ENCODE data around the gene ST6GAL1. TPM values are rescaled to one million over a fixed set of nuclear protein-coding genes. Genes with fewer than 3 reads are reported as not detected.

The ST6GAL1 gene
- total and polyA plus RNA-seq, 2 of the 8 experiments (the other 6 are each of a cell fraction or from before 2014, with no cell fraction given) = 62.8 to 80.9 TPM

DNA sequence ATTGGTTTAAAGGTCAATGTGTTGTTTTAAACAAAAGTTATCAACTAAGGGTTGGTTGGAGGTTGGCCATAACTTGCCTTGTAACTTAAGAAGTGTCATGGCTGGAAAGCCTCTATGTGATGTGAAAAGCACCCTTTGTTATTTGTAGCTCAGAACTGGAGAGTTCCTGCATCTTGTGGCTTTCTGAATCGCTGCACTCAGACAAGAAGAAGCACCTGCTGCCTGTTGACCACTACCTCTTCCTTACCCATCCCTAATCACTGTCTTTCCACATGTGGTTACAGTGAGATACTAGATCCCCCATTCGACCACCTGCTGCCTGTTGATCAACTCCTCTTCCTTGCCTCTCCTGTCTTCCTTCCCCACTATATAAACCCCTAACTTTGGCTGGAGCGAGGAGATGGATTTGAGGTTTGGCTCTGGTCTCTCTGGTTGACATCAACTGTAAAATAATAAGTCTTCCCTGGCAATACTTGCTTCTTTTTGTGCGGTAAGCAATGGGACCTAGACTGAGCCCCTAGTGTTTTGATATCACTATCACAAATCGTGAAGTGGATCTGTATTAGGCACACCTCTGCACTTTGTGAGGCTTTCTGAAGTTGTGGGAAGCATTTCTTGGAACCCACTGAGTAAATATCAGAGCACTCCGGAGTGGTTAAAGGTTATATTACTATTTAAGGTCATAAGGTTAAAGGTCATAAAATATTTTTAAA is 195.1 kb downstream of the ST6GAL1 start:
- Histone ChIP-seq H3K14ac (ENCODE audit: insufficient read length) (no peak overlapping the region), H4K20me1 (replicated peaks in 1 of 2; ENCODE audit: control insufficient read depth in 1 of 2, insufficient read depth in 2 of 2, low read length in 2 of 2) (peaks cover 0 to 1% of the 10 kb centered on the region in 2 experiments)
- 93% methylated on average over 6 of the region's 6 CpGs; no CpG with 5 or more reads in 1 of the 2 experiments for WGBS, 2 experiments (ENCODE audit: extremely low coverage in 1 of 2, insufficient coverage in 1 of 2, insufficient read length in 1 of 2, insufficient replicate concordance in 2 of 2, low coverage in 1 of 2, low lambda C conversion rate in 2 of 2, missing lambda C conversion rate in 1 of 2)

More for the DNA sequence above, 195.1 kb downstream of the ST6GAL1 start:
- Histone ChIP-seq H2BK15ac (ENCODE audit: low read length) (no peak overlapping the region), H3K36me3 (ENCODE audit: control insufficient read depth in 2 of 4, insufficient read depth in 4 of 4, low read length in 3 of 4) (peaks cover 0 to 7% (median 0%) of the 10 kb centered on the region in 4 experiments; a peak in 3 of 8 replicates), H4K91ac (replicated peaks; ENCODE audit: insufficient read length, low read length) (no peak overlapping the region), H2AK5ac (ENCODE audit: low read depth, low read length) (no peak overlapping the region), H3K18ac (ENCODE audit: extremely low read depth, low read length) (no peak overlapping the region), H3K79me2 (ENCODE audit: control insufficient read depth in 1 of 2, insufficient read depth in 2 of 2, low read length in 2 of 2) (no peaks in the 10 kb centered on the region), H3K23ac (ENCODE audit: insufficient read length) (no peak overlapping the region), H2BK5ac (ENCODE audit: low read depth, low read length) (no peak overlapping the region), H4K8ac (ENCODE audit: extremely low read depth, insufficient read depth, low read length) (no peak overlapping the region), H2BK20ac (ENCODE audit: low read length) (no peak overlapping the region), H3K9ac (replicated peaks in 1 of 4; ENCODE audit: extremely low read depth in 1 of 4, low read depth in 3 of 4, low read length in 3 of 4) (no peak overlapping the region), H2AFZ (ENCODE audit: low read length) (no peak overlapping the region), H2BK12ac (ENCODE audit: low read depth, low read length) (no peak overlapping the region), H3K9me3 (ENCODE audit: insufficient read depth in 2 of 2, low read depth in 1 of 2, low read length in 1 of 2) (no peaks in the 10 kb centered on the region), H3K56ac (replicated peaks; ENCODE audit: insufficient read length, low read depth, low read length) (no peak overlapping the region), H3K4me3 (ENCODE audit: extremely low read depth in 1 of 4, insufficient read depth in 2 of 4, low read depth in 3 of 4, low read length in 4 of 4) (no peak overlapping the region), H3K79me1 (ENCODE audit: low read depth, low read length) (0 out of 2 replicates have a peak, but pooled peaks cover 2% of the 10 kb centered on the region), H3K4ac (replicated peaks; ENCODE audit: insufficient read length, low read depth, low read length) (no peak overlapping the region), H3K4me1 (replicated peaks in 1 of 4; ENCODE audit: control insufficient read depth in 3 of 4, insufficient read depth in 4 of 4, low read length in 3 of 4) (no peaks in the 10 kb centered on the region), H2BK120ac (replicated peaks; ENCODE audit: low read depth, low read length) (no peak overlapping the region), H4K5ac (ENCODE audit: insufficient read length, low read depth, low read length) (no peak overlapping the region), H3K27me3 (replicated peaks in 1 of 4; ENCODE audit: control insufficient read depth in 3 of 4, extremely low read depth in 1 of 4, insufficient read depth in 3 of 4, low read length in 3 of 4) (peaks cover 0 to 2% (median 0%) of the 10 kb centered on the region in 4 experiments; a peak in 1 of 7 replicates), H3K4me2 (ENCODE audit: insufficient read depth in 1 of 2, low read depth in 2 of 2, low read length in 2 of 2) (no peak overlapping the region), H3K23me2 (ENCODE audit: low read depth, low read length) (no peaks in the 10 kb centered on the region), H3K27ac (ENCODE audit: low read depth, low read length) (no peak overlapping the region)
- DNase-seq (ENCODE audit: low read depth in 1 of 2, low spot score in 2 of 2) (no peak), FAIRE-seq (no peak)
- CTCF ChIA-PET (ENCODE audit: partially characterized antibody) = interaction anchor here (1.1 kb wide), 1 partner anchor 11 kb away, joined by 5 read pairs; no protein-coding TSS in a partner anchor
- POLR2A ChIA-PET (ENCODE audit: partially characterized antibody) = no interaction called here
- TF ChIP-seq CBX8 (IDR thresholded peaks at IDR 0.05; ENCODE audit: borderline replicate concordance, low read depth, low read length) (no peak), TBP (IDR thresholded peaks at IDR 0.05; ENCODE audit: low read depth, low read length) (no peak), SIN3A (conservative IDR thresholded peaks at IDR 0.05 in 1 of 2, IDR thresholded peaks at IDR 0.05 in 1 of 2; ENCODE audit: low read depth in 1 of 2, low read length in 2 of 2) (no peak), CBX5 (IDR thresholded peaks at IDR 0.05; ENCODE audit: low read depth, low read length) (no peak), RXRA (IDR thresholded peaks at IDR 0.05; ENCODE audit: insufficient read depth, low read depth, low read length) (no peak), CREB1 (IDR thresholded peaks at IDR 0.05) (no peak)
- TF ChIP-seq, protein P1, sequence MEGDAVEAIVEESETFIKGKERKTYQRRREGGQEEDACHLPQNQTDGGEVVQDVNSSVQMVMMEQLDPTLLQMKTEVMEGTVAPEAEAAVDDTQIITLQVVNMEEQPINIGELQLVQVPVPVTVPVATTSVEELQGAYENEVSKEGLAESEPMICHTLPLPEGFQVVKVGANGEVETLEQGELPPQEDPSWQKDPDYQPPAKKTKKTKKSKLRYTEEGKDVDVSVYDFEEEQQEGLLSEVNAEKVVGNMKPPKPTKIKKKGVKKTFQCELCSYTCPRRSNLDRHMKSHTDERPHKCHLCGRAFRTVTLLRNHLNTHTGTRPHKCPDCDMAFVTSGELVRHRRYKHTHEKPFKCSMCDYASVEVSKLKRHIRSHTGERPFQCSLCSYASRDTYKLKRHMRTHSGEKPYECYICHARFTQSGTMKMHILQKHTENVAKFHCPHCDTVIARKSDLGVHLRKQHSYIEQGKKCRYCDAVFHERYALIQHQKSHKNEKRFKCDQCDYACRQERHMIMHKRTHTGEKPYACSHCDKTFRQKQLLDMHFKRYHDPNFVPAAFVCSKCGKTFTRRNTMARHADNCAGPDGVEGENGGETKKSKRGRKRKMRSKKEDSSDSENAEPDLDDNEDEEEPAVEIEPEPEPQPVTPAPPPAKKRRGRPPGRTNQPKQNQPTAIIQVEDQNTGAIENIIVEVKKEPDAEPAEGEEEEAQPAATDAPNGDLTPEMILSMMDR (IDR thresholded peaks at IDR 0.05; ENCODE audit: control extremely low read depth in 1 of 3, insufficient read depth in 1 of 3, low read depth in 1 of 3, low read length in 3 of 3) = no peak

All from H1 (cell line).